HG03135 (cell line): ENCODE data around the gene PAK5.

Source experiments
- ATAC-seq: cut with Tn5 transposase; IDR thresholded peaks from one replicate; pipeline ENCODE4 v1.9.1; 2021; ENCODE audit warnings: mild to moderate bottlenecking, moderate library complexity; ENCODE audit not compliant: unreplicated experiment

The PAK5 gene

DNA sequence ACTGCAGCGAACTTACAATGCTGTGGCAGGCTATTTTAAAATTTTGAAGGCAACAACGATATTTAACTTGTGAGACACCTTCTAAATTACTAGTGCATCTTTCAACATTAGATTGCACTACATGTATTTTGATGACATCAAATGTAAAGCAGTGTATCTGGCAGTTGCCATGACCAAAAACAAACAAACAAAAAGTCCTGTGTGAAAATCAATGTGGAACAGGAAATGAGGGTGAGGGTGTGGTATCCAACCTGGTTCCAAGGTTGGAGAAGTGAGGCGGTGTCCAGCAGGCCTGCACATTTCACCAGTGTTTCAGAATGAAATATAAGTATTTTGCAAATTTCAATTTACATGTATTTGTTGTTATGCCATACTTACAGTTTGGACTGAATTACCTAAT is 212.5 kb downstream of the PAK5 start:
- no peak for ATAC-seq

DNA sequence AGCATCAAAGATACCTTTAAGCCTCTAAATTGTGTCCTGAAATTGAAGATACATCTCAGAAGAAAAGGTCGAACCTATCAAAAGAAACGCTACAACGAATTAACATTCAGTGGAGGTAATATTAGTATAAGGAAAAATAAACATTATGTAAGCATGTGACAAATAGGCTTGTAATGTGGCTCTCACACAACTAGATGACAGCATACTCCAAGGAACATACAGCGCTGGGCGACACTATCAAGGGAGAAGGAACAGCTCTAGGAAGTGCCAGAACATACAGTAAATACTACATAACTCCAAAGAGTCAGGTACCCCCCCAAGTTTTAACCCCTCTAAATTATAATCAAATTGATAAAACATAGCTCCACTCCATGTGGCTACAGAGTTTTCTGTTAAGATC is 220.9 kb downstream of the PAK5 start:
- no peak for ATAC-seq

DNA sequence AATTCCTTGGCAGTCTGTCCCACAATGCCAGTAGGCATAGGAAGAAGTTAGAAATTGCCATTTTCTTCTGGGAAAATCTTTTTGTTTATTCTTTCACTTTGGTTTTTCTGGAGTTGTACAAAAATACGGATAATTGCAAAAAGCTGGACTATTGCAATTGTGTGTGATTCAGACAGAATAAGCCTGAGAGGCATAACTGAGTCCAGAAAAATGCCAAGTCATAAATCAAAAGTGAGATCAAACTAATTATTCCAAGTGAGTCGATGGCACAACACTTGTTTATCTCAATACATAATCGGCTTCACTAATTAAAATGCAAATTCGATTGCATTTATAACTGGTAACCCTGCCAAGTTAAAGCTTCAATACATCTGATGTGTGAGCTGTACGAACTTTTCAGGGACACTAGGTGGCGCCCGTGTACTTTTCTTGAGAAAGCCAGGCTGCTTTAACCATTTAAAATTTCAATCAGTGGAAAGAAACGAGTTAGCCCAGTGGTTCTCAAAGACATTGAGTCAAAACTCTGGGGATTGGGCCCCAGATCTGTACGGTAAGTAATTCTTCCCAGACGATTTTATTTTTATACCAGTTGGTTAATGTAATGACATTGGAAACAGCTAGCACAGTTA is 221.9 kb downstream of the PAK5 start:
- no peak for ATAC-seq

DNA sequence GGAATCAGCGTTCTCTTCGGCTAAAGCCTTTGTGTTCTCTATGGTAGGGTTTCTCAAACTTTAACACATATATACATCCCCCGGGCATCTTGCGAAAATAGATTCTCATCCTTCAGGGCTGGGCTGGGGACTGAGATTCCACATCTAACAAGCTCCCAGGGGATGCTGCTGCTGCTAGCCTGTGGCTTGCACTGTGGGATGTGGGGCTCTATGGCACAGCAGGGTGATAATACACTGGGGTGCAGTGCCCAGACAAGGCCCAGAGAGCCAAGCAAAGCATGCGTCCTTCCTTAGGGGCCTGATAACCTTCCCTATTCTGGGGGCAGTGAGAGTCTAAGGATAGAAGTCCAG is 222.4 kb downstream of the PAK5 start:
- ATAC-seq, result no peak

DNA sequence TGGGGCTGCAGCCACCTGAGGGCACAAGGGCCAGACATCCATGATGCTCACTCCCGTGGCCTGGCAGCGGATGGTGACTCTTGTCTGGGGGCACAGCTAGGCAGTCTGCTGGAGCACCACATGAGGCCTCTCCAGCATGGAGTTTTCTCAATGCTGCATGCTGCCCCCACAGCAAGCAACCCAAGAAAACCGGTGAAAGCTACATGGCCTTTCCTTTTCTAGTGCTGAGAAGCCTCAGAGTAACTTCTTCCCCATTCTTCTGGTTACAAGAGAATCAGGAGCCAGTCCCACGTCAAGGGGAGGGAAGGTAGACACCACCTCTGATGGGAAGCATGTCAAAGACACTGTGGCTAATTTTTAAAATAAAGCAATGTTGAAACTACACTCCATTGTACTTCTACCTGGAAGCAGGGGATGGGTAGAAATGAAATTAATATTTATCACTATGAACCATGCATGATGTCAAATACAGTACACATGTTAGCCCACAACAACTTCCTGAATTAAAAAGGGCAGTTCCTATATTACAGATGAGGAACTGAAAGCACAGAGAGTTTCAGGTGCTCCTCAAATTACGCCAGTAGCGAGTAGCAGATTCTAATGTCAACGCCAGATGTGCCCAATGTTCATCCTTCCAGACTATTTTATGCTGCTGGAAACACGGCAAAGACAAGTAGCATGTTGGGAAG is 223.0 kb downstream of the PAK5 start:
- peak; percentile 98 for ATAC-seq

DNA sequence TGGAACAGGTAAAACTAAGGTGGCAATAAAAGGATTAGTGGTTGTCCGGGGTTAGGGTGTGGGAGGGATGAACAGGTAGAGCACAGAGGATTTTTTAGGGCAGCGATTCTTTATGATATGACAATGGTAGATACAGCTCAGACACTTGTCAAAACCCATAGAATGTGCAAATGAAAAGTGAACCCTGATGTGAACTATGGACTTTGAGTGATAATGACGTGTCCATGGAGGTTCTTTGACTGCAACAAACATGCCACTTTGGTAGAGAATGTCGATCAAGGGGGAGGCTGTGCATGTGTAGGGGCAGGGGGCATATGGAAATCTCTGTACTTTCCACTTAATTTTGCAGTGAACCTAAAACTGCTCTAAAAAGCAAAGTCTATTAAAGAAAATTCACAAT is 223.8 kb downstream of the PAK5 start:
- ATAC-seq, result no peak

DNA sequence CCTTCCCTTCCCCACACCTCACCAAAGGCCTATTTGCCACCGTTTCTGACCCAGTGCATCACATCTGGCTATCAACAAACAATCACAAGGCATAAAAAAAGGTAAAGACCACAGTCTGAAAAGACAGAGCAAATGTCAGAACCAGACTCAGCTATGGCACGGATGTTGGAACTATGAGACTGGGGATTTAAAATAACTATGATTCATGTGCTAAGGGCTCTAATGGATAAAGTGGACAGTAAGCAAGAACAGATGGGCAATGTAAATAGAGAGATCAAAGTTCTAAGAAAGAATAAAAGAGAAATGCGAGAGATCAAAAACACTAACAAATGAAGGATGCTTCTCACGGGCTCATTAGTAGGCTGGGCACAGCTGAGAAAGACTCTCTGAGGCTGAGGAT is 225.0 kb downstream of the PAK5 start:
- no peak for ATAC-seq

DNA sequence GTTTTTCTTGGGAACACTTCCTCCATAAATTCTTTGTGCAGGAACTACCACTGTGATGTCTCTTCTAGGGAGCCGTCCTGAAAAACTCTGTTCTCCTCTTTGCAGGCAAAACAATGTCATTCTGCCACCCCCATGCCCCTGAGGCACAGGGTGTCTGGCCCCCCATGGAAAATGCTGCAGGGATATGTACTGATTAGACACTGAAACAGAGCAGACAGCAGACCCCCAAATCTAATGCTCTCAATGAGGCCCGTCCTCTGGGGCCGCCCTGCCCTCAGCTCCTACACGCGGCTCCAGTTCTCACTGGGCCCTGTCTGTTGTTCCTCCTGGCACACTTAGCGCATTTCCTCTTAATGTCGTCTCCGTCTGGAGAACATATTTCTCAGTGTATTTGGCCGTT is 227.0 kb downstream of the PAK5 start:
- ATAC-seq, result no peak

DNA sequence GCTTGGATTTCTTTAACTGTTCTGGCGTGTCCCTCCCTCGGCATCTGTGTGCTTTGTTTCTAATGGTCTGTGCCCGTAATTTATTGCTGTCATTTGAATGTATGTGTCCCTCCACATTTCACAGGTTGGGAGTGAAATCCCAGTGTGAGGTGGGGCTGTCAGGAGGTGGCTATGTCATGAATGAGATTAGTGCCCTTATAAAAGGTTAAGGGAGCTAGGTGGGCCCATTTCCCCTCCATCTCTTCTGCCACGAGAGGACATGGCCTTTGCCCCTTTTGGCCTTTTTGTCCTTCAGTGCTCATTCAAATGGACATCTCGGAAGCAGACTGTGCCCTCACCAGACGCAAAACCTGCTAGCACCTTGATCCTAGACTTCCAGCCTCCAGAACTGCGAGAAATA is 228.2 kb downstream of the PAK5 start:
- ATAC-seq, result no peak

DNA sequence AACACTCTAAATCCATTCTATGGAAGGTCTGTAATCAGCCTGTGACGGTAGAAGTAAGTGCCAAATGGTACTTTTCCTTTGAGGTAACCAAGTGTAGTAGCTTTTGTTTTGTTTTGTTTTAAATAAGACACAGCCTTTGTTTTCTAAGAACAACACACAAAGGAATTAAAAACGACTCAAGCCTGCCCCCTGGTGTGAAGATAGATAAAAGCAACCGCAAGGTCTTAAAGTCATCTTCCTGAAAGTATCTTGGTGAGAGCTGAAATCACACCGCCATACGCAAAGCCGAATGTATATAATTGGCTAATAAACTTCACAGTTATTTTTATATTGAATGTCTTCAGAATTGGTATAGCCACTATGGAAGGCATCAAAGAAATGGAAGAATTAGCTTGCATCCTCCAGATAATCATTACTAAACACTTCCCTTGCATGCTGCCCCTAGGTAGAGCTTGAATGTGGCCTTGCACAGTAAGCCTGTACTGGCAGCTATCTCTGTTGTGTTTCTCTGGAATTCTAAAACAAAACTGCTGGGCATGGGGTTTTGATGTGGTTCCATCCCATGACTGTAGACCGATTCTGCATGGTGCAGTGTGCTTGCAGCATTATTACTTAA is 228.9 kb downstream of the PAK5 start:
- ATAC-seq, result peak; percentile 70

DNA sequence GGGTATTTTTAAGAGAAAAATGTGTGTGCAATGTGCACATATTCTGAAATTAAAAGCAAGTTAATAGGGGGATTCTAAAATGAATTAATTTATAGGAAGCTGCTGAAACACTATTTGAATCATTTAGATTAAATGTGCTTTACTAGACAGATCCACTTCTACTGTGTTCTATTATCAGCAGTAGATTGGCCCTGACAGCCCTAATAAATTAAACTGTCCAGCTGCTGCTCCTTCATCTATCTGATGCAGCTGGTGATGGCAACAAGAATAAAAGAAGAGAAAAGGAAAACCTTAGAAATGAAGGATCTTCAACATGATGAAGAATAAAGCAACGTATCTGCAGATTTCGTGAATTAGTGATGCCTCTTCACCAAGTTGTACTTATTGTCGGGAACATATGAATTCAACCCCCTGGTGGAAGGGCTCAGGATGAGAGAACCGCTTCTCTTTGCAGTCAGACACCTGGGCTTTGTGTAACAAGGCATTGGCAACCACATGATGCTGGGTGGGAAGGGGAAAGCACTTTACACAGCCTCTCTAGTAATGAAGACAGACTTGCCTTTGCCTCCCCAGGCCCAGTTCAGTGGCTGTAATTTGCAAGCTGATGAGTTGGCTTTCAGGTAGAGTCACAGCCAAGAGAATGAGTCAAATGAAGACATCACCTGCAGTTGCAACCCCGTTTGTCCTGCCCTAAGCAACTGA is 230.1 kb downstream of the PAK5 start:
- no peak for ATAC-seq

DNA sequence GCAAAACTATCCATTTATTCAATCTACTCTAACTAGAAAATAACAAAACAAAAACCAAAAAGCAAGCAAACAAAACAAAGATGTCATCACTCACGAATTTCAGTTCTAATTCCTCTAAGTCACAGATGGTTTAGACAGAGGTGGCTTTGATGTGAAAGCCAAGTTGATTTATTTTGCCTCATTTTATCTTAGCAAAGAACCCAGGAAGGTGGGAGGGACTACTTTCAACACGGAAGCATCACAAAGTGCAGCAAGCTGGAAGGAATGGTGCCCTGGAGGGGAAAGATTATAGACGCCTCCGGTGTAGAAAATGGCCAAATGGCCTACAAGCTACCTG is 236.1 kb downstream of the PAK5 start:
- no peak for ATAC-seq

DNA sequence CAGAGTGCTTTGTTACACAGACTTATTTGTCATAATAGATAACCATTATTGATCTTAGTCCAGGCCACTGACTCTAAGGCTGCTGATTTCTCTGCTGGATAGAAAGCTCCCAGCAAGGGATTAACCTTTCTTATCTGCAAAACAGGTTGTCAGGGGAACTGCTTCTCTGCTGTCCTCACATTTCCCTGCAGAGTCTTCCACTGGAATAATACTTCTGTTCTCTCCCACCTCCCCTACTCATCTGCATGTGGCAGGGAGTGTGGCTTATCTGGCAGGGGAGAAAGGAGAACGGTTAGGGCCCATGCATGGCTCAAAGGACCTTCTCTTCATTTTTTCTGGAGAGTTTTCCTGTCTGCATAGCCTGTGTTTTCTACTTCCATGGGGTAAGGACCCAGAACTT is 238.3 kb downstream of the PAK5 start:
- ATAC-seq, result no peak

DNA sequence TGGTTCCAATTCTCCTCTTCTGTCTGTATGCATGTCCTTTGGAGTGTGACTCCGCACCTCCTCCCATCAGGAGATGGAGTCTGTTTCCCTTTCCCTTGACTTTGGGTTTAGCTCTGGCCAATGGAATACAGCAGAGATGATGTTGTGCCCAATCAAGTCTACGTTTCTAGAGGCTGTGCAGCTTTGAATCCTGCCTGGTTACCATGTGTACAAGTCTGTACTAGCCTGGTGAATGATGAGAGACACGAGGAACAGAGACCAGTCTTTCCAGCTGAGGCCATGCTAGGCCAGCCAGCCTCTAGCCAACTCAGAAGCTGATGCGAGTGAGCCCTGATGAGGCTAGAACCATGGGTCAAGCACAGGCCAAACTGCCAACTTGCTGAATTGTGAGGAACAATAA is 241.3 kb downstream of the PAK5 start:
- no peak for ATAC-seq

DNA sequence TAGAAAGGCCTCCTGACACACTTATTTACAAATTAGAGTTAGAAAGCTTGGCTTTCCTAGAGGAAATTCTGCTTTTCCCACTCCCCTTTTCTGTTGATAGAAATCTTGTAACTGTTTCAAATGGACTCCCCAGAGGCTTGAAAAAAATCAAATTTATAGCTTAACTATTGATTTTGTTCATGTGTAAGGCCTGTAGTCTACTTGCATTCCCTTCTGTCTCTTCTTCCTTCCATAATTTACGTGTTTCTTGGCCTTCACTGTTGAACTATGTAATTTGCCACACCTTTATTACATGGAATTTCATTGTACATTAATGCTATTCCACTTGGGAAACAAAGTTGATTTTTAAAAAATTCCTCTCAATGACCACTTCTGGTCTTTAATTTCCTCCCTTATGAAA is 243.1 kb downstream of the PAK5 start:
- no peak for ATAC-seq

DNA sequence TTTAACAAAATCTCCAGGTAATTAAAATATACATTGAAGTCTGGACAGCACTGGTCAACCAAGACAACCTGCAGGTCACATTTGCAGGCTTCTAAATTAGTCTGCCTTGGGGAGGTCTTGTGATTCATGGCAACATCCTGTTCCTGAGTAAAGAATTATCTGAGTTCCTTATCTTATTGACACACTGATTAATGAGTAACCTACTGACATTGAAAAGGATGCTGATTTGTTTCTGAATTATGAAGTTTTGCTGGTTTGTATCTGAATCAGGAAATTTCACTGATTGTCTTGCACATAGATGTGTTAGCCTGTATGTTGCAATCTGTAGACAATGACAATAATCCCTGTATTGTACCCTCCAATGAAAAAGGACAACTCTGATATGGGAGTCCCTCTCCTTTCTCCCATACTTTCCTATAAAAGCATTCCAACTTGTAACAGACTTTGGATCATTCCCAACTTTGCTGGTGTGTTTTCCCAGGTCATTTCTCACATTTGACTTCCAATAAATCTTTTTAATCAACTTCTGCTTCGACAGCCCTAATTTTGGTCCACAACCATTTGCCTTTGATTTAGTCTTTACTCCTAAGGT is 244.5 kb downstream of the PAK5 start:
- ATAC-seq, result no peak

DNA sequence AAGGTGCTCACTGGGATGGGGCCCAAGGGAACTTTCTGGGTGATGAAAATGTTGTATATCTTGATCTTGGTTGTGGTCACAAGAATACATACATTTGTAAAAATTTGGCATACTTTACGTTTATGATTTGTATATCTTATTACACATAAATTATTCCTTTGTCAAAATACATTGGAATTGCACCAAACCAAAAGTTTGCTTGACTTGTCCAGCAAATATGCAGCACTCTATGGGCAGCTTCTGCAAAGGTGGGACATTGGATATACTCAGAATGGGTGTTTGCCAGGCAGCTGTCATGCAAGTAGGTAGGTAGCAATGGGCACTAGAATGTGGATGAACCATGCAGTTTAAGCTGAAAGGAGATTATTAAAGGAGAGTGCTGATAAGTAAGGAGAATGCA is 246.5 kb downstream of the PAK5 start:
- no peak for ATAC-seq

DNA sequence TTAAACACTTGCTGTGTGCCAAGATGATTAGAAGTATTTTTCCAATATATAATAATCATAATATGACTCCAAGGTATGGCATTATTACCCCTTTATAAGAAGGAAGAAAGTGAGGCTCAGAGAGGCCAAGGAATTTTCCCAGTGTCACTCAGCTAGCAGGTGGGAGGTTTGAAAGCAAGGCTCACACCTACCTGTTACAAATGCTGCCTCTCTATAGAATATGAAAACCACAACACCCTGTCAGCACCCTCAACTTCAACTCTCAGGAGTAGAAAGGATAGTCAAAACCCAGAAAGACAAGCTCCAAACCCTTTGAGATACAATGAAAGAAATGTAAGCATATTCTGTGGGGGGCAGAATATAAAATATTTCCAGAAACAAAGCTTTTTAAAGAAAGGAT is 247.8 kb downstream of the PAK5 start:
- ATAC-seq, result no peak

DNA sequence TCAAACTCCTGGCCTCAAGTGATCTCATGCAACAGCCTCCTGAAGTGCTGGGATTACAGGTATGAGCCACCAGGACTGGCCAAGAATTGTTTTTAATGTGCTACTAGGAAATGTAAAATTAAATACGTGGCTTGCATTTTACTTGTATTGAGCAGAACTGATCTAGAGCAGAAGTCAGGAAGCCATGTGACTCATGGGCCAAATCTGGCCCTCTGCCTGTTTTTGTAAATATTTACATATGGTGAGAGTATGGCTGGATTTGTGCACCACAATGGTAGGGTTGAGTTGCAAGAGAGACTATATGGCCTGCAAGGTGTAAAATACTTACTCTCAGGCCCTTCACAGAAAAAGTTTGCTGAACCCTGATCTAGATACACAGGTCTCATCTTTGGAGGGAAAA is 248.7 kb downstream of the PAK5 start:
- ATAC-seq, result no peak

DNA sequence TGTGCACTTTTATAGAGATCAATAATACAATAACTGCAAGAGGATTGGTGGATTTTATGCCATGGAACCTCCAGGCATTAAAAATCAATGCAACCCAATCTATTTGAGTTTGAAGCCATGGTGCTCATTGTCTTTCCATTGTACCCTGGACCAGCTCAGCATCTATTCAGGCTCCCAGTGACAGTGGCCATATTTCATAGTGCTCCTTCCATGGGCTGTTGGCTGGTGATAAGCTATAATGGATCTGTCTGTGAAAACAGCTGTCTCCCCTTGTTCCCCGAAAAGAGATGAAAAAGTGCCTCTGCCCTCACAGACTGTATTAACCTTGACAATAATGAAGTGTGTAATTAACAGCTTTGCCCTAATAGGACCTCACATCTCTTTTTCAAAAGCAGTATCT is 250.2 kb downstream of the PAK5 start:
- ATAC-seq, result no peak

DNA sequence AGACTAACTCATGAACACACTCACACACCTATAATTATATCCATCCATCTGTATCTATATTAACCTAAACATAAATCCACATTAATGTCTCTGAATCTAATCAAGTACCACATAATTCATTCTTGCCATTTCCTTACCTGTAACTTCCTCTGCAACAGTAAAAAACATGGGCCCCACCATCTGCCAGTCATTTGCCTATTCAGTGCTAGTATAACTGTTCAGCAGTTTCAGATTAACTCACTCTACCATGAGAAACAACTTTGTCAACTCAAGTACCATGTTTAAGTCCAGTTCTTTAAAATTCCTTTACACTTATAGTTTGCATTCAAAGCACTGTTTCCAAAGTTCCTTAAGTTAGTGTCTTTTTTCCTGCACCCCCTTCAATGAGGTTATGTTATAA is 255.7 kb downstream of the PAK5 start:
- ATAC-seq, result no peak

DNA sequence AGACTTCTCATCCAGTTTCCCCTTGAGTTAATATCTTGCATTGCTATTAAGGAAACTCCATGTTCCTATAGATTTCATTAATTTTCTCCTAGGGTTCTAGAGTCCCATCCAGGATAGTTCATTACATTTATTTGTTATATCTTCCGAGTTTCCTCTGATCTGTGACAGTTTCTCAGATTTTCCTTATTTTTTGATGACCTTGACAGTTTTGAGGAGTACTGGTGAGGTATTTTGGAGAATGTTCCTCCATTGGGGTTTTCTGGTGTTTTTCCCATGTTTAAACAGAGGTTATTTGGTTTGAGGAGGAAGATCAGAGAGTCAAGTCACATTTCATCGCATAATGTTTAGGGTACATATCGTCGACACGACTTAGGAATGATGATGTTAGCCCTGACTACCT is 256.7 kb downstream of the PAK5 start:
- ATAC-seq, result no peak
